ENCODE results near the gene CASK. TPM values are rescaled to one million over a fixed set of nuclear protein-coding genes. Genes with fewer than 3 reads are reported as not detected.

Gene CASK
- total RNA-seq, 1 donor from 2014 or later = 33.7 TPM

GRCh38 chrX:41909068-41909467, 14.3 kb downstream of the CASK start:
- Histone ChIP-seq H3K4me1 (no peaks in the 10 kb centered on the region), H3K9me3 (no peaks in the 10 kb centered on the region), H3K36me3 (no peaks in the 10 kb centered on the region), H3K27me3 (no peaks in the 10 kb centered on the region), H3K4me3 (no peak overlapping the region), H3K27ac (no peak overlapping the region)
- intact Hi-C loops (cut with DNase I) = no loop called here
- TF ChIP-seq CTCF (IDR thresholded peaks at IDR 0.05) = no peak
- DNase-seq (ENCODE audit: low spot score in 2 of 2) = no peak

GRCh38 chrX:41906515-41907187, 16.7 kb downstream of the CASK start:
- Histone ChIP-seq H3K27me3 (no peaks in the 10 kb centered on the region), H3K4me1 (no peaks in the 10 kb centered on the region), H3K27ac (no peak overlapping the region), H3K36me3 (no peaks in the 10 kb centered on the region), H3K4me3 (no peak overlapping the region), H3K9me3 (no peaks in the 10 kb centered on the region)
- DNase-seq (ENCODE audit: low spot score in 2 of 2) = no peak
- intact Hi-C loops (cut with DNase I) = no loop called here
- TF ChIP-seq CTCF (IDR thresholded peaks at IDR 0.05) = no peak

- no peak for TF ChIP-seq CTCF (IDR thresholded peaks at IDR 0.05)
- Histone ChIP-seq H3K27ac (no peak overlapping the region), H3K9me3 (peaks cover 10 to 11% of the 10 kb centered on the region in 2 donors), H3K36me3 (no peaks in the 10 kb centered on the region), H3K4me3 (no peak overlapping the region), H3K4me1 (no peaks in the 10 kb centered on the region), H3K27me3 (no peaks in the 10 kb centered on the region)
- intact Hi-C loops (cut with DNase I) = no loop called here
- DNase-seq (ENCODE audit: low spot score in 2 of 2) = no peak
Observed at GRCh38 chrX:41903544-41903943, 19.8 kb downstream of the CASK start.

- intact Hi-C loops (cut with DNase I) = no loop called here
- Histone ChIP-seq H3K27ac (no peak overlapping the region), H3K4me1 (no peaks in the 10 kb centered on the region), H3K9me3 (peaks cover 10 to 32% of the 10 kb centered on the region in 2 donors), H3K27me3 (no peaks in the 10 kb centered on the region), H3K36me3 (no peaks in the 10 kb centered on the region), H3K4me3 (no peak overlapping the region)
- no peak for TF ChIP-seq CTCF (IDR thresholded peaks at IDR 0.05)
- no peak for DNase-seq (ENCODE audit: low spot score in 2 of 2)
Observed at GRCh38 chrX:41900321-41900720, 23.0 kb downstream of the CASK start.

- H3K36me3 ChIP-seq = no peaks in the 10 kb centered on the region
- no peak for TF ChIP-seq CTCF (IDR thresholded peaks at IDR 0.05)
- intact Hi-C loops (cut with DNase I) = no loop called here
- no peak overlapping the region for H3K27ac ChIP-seq
- no peaks in the 10 kb centered on the region for H3K4me1 ChIP-seq
- H3K27me3 ChIP-seq = no peaks in the 10 kb centered on the region
- H3K4me3 ChIP-seq = no peak overlapping the region
- peaks cover 10 to 35% of the 10 kb centered on the region in 2 donors for H3K9me3 ChIP-seq
- no peak for DNase-seq (ENCODE audit: low spot score in 2 of 2)
Observed at GRCh38 chrX:41895826-41896225, 27.5 kb downstream of the CASK start.

GRCh38 chrX:41890026-41890423, 33.3 kb downstream of the CASK start:
- H3K27ac ChIP-seq = no peak overlapping the region
- intact Hi-C loops (cut with DNase I) = no loop called here
- no peaks in the 10 kb centered on the region for H3K27me3 ChIP-seq
- peaks cover 0 to 3% of the 10 kb centered on the region in 2 donors for H3K9me3 ChIP-seq
- H3K36me3 ChIP-seq = no peaks in the 10 kb centered on the region
- H3K4me3 ChIP-seq = no peak overlapping the region
- TF ChIP-seq CTCF (IDR thresholded peaks at IDR 0.05) = no peak
- H3K4me1 ChIP-seq = no peaks in the 10 kb centered on the region
- no peak for DNase-seq (ENCODE audit: low spot score in 2 of 2)

All from ascending aorta (tissue), 2 donors.